DOHH2 (cell line): ENCODE data around the gene TIGAR.

Experiments used
- H3F3A ChIP-seq: fragments of 200-600 bp; sonication (generic), shearing (Covaris generic); 2 replicates; pipeline ENCODE4 v1.6.0; 2016; ENCODE audit warnings: antibody characterized with exemption, mild to moderate bottlenecking; ENCODE audit not compliant: control insufficient read depth, insufficient read depth
- H3K27ac ChIP-seq: fragments of 200-600 bp; sonication (generic); 2 replicates; pipeline ENCODE4 v1.5.1; 2014; ENCODE audit warnings: low read depth, mild to moderate bottlenecking, low read length, moderate library complexity
- H3K27me3 ChIP-seq: fragments of 200-600 bp; sonication (generic); 2 replicates; pipeline ENCODE4 v1.6.1; 2014; ENCODE audit warnings: mild to moderate bottlenecking, low read length, mixed read lengths; ENCODE audit not compliant: control insufficient read depth
- H3K36me3 ChIP-seq: fragments of 200-600 bp; sonication (generic); 2 replicates; pipeline ENCODE4 v1.6.1; 2014; ENCODE audit warnings: mild to moderate bottlenecking, low read length, moderate library complexity, mixed read lengths; ENCODE audit not compliant: control insufficient read depth
- H3K4me1 ChIP-seq: fragments of 200-600 bp; sonication (generic); 2 replicates; pipeline ENCODE4 v1.6.1; 2014; ENCODE audit warnings: mild to moderate bottlenecking, low read length, mixed read lengths; ENCODE audit not compliant: control insufficient read depth
- H3K4me2 ChIP-seq: fragments of 200-600 bp; sonication (generic); 2 replicates; pipeline ENCODE4 v1.6.0; 2014; ENCODE audit warnings: mild to moderate bottlenecking, low read length, moderate library complexity
- H3K4me3 ChIP-seq: fragments of 200-600 bp; sonication (generic); 2 replicates; pipeline ENCODE4 v1.5.1; 2014; ENCODE audit warnings: mild to moderate bottlenecking, low read length, mixed read lengths
- H3K79me2 ChIP-seq: fragments of 200-600 bp; sonication (generic); 2 replicates; pipeline ENCODE4 v1.6.1; 2014; ENCODE audit warnings: mild to moderate bottlenecking, low read length, mixed read lengths; ENCODE audit not compliant: control insufficient read depth
- H3K9me2 ChIP-seq: fragments of 200-600 bp; sonication (generic); replicated peaks from 2 replicates; pipeline ENCODE4 v1.6.1; 2014; ENCODE audit warnings: mild to moderate bottlenecking, low read length, mixed read lengths; ENCODE audit not compliant: control insufficient read depth
- H3K9me3 ChIP-seq: fragments of 200-600 bp; sonication (generic); 2 replicates; pipeline ENCODE4 v1.6.1; 2014; ENCODE audit warnings: antibody characterized with exemption, low read length, mixed read lengths; ENCODE audit not compliant: control insufficient read depth, insufficient read depth
- H4K20me1 ChIP-seq: fragments of 200-600 bp; sonication (generic); 2 replicates; pipeline ENCODE4 v1.6.0; 2014; ENCODE audit warnings: low read depth, mild to moderate bottlenecking, antibody characterized with exemption, low read length, moderate library complexity; ENCODE audit not compliant: control insufficient read depth, insufficient read depth
- CTCF ChIP-seq: fragments of 200-600 bp; sonication (generic); IDR thresholded peaks from one replicate; pipeline ENCODE4 v1.5.1; 2014; ENCODE audit warnings: antibody characterized with exemption, mild to moderate bottlenecking, low read depth, low read length; ENCODE audit not compliant: poor library complexity, severe bottlenecking
- EZH2phosphoT487 ChIP-seq: fragments of 200-600 bp; sonication (generic); IDR thresholded peaks from 2 replicates; pipeline ENCODE4 v1.6.1; 2017; ENCODE audit warnings: borderline replicate concordance, mild to moderate bottlenecking, antibody characterized with exemption, low read length, moderate library complexity, mixed read lengths

TIGAR gene

GRCh38 chr12:4372653-4373052, 51.6 kb downstream of the TIGAR start:
- Histone ChIP-seq H3K4me1 (no peaks in the 10 kb centered on the region), H3K27me3 (peaks cover 3% of the 10 kb centered on the region; the same call in 1 of the 2 replicates), H3K9me2 (no peaks in the 10 kb centered on the region)

DNA sequence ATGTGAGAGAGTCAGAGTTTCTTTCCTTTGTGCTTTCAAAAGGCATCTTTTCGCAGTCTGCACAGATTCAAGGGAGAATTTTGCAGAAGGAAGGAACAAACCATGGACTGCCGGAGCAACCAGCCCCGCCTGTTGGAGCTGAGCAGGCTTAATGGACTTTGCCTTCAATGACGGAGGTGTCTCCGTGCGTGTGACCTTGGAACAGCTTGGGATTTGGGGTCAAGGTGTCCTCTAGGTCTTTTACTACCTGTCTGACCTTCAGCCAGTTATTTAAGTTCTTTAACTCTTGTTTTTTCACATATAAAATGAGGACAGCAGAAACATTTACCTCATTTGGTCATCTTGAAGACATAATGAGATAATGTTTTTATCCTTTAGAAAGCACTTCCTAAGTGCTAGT, 54.4 kb downstream of the TIGAR start:
- no peak overlapping the region for H3K4me2 ChIP-seq
- H3F3A ChIP-seq: no peaks in the 10 kb centered on the region
- no peaks in the 10 kb centered on the region for H3K4me1 ChIP-seq
- H3K36me3 ChIP-seq: no peaks in the 10 kb centered on the region
- no peaks in the 10 kb centered on the region for H4K20me1 ChIP-seq
- no peaks in the 10 kb centered on the region for H3K9me2 ChIP-seq
- H3K27ac ChIP-seq: no peak overlapping the region
- no peaks in the 10 kb centered on the region for H3K9me3 ChIP-seq
- no peak overlapping the region for H3K4me3 ChIP-seq
- H3K79me2 ChIP-seq: no peaks in the 10 kb centered on the region
- H3K27me3 ChIP-seq: peaks cover 18% of the 10 kb centered on the region
- TF ChIP-seq CTCF (no peak), EZH2phosphoT487 (no peak)

More at GRCh38 chr12:4372653-4373052, 51.6 kb downstream of the TIGAR start:
- no peak overlapping the region for H3K27ac ChIP-seq
- H3K9me3 ChIP-seq: no peaks in the 10 kb centered on the region
- no peaks in the 10 kb centered on the region for H3F3A ChIP-seq
- no peaks in the 10 kb centered on the region for H4K20me1 ChIP-seq
- TF ChIP-seq EZH2phosphoT487 (no peak), CTCF (no peak)
- H3K4me2 ChIP-seq: no peak overlapping the region
- H3K4me3 ChIP-seq: no peak overlapping the region
- H3K36me3 ChIP-seq: no peaks in the 10 kb centered on the region
- H3K79me2 ChIP-seq: no peaks in the 10 kb centered on the region

- H3K9me2 ChIP-seq: no peaks in the 10 kb centered on the region
- H3K4me2 ChIP-seq: no peak overlapping the region
- TF ChIP-seq CTCF: no peak
- no peak for TF ChIP-seq EZH2phosphoT487
- peaks cover 28% of the 10 kb centered on the region for H3K27me3 ChIP-seq
- H3K9me3 ChIP-seq: no peaks in the 10 kb centered on the region
- H3K4me3 ChIP-seq: no peak overlapping the region
- no peaks in the 10 kb centered on the region for H3K4me1 ChIP-seq
- no peaks in the 10 kb centered on the region for H4K20me1 ChIP-seq
- H3K79me2 ChIP-seq: no peaks in the 10 kb centered on the region
- H3K36me3 ChIP-seq: no peaks in the 10 kb centered on the region
- H3F3A ChIP-seq: no peaks in the 10 kb centered on the region
- H3K27ac ChIP-seq: no peak overlapping the region
Measured at GRCh38 chr12:4378772-4379171, 57.8 kb downstream of the TIGAR start.
